Measurements from ENCODE around the gene AKT1.

- TF ChIP-seq CTCF (IDR thresholded peaks at IDR 0.05) (no peak), POLR2A (IDR thresholded peaks at IDR 0.05) (no peak)
Measured at GRCh38 chr14:104810316-104810715, 14.8 kb upstream of the AKT1 start.
